ENCODE measurements around the gene IAH1.

DNA sequence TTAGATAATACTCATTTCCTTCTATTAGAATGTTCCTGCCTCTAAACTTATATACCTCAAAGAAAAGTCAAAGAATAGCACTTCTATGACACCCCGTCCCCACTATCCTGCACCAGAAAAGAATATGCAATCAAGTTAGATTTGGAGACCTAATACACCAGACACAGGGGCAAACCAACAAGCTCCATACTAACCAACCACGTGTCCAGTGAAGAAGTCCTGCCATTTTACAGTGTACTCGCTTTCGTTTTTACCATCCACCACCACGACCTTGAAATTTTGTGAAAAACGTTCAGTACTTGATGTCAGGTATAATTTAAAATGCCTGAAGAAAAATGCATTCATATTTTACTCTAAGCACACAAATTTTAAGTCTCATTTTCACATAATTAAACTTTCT lies 62.2 kb downstream of the IAH1 start:
- TF ChIP-seq CTCF (IDR thresholded peaks at IDR 0.05) (no peak), POLR2A (IDR thresholded peaks at IDR 0.05) (no peak)
